Measurements from ENCODE around the gene RAPGEF4. TPM values are rescaled to one million over a fixed set of nuclear protein-coding genes. Genes with fewer than 3 reads are reported as not detected.

Gene RAPGEF4
- total RNA-seq, 4 donors from 2014 or later, result 3.7 to 8.9 (median 5.2) TPM

DNA sequence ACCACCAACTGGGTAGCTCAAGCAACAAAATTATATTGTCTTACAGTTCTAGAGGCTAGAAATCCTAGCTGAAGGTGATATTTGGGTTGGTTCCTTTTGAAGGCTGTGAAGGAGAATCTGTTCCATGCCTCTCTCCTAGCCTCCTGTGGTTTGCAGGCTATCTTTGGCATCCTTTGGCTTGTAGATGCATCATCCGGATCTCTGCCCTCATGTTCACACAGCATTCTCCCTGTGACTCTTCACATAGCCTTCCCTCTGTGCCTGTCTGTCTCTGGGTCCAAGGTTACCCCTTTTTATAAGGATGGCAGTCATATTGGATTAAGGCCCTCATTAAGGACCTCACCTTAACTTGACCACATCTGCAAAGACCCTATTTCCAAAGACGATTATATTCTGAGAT is 261.4 kb downstream of the RAPGEF4 start:
- TF ChIP-seq, protein P1, sequence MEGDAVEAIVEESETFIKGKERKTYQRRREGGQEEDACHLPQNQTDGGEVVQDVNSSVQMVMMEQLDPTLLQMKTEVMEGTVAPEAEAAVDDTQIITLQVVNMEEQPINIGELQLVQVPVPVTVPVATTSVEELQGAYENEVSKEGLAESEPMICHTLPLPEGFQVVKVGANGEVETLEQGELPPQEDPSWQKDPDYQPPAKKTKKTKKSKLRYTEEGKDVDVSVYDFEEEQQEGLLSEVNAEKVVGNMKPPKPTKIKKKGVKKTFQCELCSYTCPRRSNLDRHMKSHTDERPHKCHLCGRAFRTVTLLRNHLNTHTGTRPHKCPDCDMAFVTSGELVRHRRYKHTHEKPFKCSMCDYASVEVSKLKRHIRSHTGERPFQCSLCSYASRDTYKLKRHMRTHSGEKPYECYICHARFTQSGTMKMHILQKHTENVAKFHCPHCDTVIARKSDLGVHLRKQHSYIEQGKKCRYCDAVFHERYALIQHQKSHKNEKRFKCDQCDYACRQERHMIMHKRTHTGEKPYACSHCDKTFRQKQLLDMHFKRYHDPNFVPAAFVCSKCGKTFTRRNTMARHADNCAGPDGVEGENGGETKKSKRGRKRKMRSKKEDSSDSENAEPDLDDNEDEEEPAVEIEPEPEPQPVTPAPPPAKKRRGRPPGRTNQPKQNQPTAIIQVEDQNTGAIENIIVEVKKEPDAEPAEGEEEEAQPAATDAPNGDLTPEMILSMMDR (IDR thresholded peaks at IDR 0.05), result no peak
- no peak for TF ChIP-seq POLR2A (IDR thresholded peaks at IDR 0.05; ENCODE audit: low read depth)
- no peak for TF ChIP-seq EP300 (IDR thresholded peaks at IDR 0.05)
- TF ChIP-seq POLR2AphosphoS5 (IDR thresholded peaks at IDR 0.05), result no peak
- no peak for DNase-seq (ENCODE audit: extremely low spot score)
- 90% methylated on average over 2 of the region's 2 CpGs for WGBS
- Histone ChIP-seq H3K27ac (replicated peaks in 1 of 4) (no peak overlapping the region), H3K4me1 (peaks cover 12 to 29% (median 21%) of the 10 kb centered on the region in 4 donors), H3K36me3 (peaks cover 0 to 17% (median 0%) of the 10 kb centered on the region in 4 donors), H3K4me3 (no peak overlapping the region), H3K9me3 (no peaks in the 10 kb centered on the region), H3K27me3 (no peaks in the 10 kb centered on the region)
- intact Hi-C loops (cut with DNase I), result no loop called here

DNA sequence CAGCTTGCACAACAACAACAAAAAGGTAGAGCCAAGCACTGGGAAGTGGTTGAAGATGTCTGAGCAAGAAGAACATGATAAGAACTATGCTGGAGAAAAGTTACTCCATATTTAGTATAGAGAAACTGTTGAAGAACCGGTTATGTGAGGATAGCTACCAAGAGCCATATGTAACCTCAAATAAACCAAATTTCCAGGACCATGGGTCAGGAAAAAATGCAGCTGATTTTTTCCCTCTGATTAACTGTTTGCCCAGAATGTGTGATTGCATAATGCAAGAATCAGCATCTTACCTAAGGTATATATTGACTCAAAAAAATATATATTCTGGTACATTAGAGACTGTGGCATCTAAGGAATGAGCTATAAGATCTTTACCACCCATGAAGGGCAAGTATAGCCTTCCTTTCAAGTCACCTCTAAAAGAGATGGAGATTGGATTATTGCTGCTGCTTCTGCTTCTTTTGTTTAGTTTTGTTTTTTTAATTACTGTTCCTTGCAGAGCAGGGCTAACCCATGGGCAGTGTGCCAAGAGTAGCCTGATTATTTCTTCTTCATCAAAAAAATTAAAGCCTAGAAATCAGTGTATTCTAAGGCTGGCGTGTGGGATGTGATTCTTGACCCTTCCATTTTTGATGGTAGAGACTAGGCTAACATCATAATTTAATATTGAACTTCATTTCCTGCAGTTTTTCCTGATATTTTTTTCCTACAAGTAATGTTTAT is 263.1 kb downstream of the RAPGEF4 start:
- TF ChIP-seq, protein P1 (IDR thresholded peaks at IDR 0.05), result no peak
- intact Hi-C loops (cut with DNase I), result no loop called here
- WGBS, result 91% methylated on average over 2 of the region's 2 CpGs
- H3K27me3 ChIP-seq, result no peaks in the 10 kb centered on the region
- H3K27ac ChIP-seq (replicated peaks in 1 of 4), result no peak overlapping the region
- H3K4me3 ChIP-seq, result no peak overlapping the region
- H3K9me3 ChIP-seq, result no peaks in the 10 kb centered on the region
- H3K4me1 ChIP-seq, result peaks cover 12 to 29% (median 21%) of the 10 kb centered on the region in 4 donors
- no peak for DNase-seq (ENCODE audit: extremely low spot score)
- peaks cover 0 to 17% (median 0%) of the 10 kb centered on the region in 4 donors for H3K36me3 ChIP-seq

DNA sequence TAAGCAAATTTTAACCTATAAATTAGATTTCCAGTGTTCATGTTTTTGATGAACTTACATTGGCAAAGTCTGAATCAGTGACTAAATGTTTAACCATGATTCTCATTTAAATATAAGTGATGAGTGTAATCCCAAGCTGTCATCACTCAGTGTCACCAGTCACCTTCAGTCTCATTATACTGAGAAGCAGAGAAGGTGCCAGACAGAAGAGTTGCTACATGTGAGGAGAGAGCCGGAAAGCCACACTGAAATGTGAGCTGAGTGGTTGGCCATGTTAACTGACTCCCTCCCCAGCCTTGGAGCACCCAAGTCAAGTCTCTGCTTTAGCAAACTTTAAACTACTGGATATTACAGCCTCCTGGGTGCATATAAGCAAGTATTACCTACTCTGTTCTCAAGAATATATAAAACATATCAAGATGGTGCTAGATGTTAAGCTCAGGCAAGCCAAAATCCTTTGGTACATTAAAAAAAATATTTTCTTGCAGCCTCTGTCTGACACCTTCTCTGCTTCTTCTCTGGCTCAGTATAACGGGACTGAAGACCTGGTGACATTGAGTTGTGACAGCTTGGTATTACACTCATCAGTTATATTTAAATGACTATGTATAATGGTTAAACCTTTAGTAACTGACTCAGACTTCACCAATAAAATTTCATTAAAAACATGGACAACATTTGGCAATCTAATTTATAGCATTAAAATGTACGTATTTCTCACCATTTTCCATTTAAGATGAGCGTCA is 264.2 kb downstream of the RAPGEF4 start:
- H3K27ac ChIP-seq (replicated peaks in 1 of 4), result no peak overlapping the region
- H3K4me3 ChIP-seq, result no peak overlapping the region
- TF ChIP-seq, protein P1 (IDR thresholded peaks at IDR 0.05), result no peak
- peaks cover 12 to 28% (median 17%) of the 10 kb centered on the region in 4 donors for H3K4me1 ChIP-seq
- 83% methylated on average over 4 of the region's 4 CpGs for WGBS
- intact Hi-C loops (cut with DNase I), result no loop called here
- H3K9me3 ChIP-seq, result no peaks in the 10 kb centered on the region
- DNase-seq (ENCODE audit: extremely low spot score), result no peak
- peaks cover 0 to 17% (median 0%) of the 10 kb centered on the region in 4 donors for H3K36me3 ChIP-seq
- H3K27me3 ChIP-seq, result no peaks in the 10 kb centered on the region

GRCh38 chr2:173001664-173002604 is 266.3 kb downstream of the RAPGEF4 start:
- H3K4me1 ChIP-seq, result peaks cover 0 to 9% (median 6%) of the 10 kb centered on the region in 4 donors
- DNase-seq (ENCODE audit: extremely low spot score), result no peak
- TF ChIP-seq EP300 (IDR thresholded peaks at IDR 0.05), result no peak
- no peak for TF ChIP-seq POLR2AphosphoS5 (IDR thresholded peaks at IDR 0.05)
- TF ChIP-seq, protein P1 (IDR thresholded peaks at IDR 0.05), result no peak
- no peak for TF ChIP-seq POLR2A (IDR thresholded peaks at IDR 0.05; ENCODE audit: low read depth)
- intact Hi-C loops (cut with DNase I), result no loop called here
- no peaks in the 10 kb centered on the region for H3K9me3 ChIP-seq
- H3K27ac ChIP-seq (replicated peaks in 1 of 4), result no peak overlapping the region
- H3K36me3 ChIP-seq, result peaks cover 0 to 11% (median 0%) of the 10 kb centered on the region in 4 donors
- no peaks in the 10 kb centered on the region for H3K27me3 ChIP-seq
- H3K4me3 ChIP-seq, result no peak overlapping the region
- 80% methylated on average over 7 of the region's 7 CpGs for WGBS

All from esophagus muscularis mucosa (tissue), 4 donors.